ENCODE data around the gene THUMPD2.

THUMPD2 gene

DNA sequence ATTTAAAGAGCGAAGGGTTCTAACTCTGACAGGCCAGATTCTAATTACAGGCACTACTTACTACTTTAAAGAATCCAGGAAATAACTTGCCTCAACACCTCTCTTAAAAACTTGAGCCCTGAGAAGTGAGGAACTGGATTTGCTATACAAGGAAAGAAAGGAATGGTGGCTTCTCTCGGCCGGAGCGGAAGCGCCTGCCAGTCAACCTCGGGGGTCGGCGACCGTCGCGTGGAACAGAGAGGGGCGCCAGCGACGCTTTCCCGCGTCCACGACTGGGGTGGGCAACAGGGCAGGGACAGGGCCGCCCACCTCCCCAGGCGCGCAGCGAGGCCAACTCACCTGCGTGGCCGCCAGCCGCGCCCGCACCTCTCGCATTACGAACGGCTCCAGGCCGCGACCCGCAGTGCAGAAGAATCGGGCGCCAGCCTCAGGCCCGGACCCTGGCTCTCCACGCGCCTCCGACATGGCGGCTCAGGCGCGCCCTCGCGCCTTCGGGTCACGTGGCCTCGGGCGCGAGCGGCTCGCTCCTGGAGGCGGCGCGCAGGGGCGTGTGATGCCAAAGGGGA is at the start of gene THUMPD2:
Gene THUMPD2 (minus strand): TSS at position 484 of the 566 bp plus-strand sequence. CDS start 19 bp downstream, at position 465.
- no peak for DNase-seq (ENCODE audit: low read depth, low spot score)
- no peaks in the 10 kb centered on the region for H3K36me3 ChIP-seq (ENCODE audit: insufficient read depth, insufficient read length, low read length)
- no peak within 1 kb of the TSS for H3K9ac ChIP-seq (ENCODE audit: insufficient read length, low read depth)
- H3K4me1 ChIP-seq (ENCODE audit: insufficient read depth, insufficient read length): no peaks in the 10 kb centered on the region
- no peaks in the 10 kb centered on the region for H3K9me3 ChIP-seq (ENCODE audit: insufficient read depth, low read length)
- H3K27me3 ChIP-seq (ENCODE audit: insufficient read depth, insufficient read length): no peaks in the 10 kb centered on the region
- TF ChIP-seq ZNF274 (IDR thresholded peaks at IDR 0.05; ENCODE audit: low read depth, low read length): no peak
- no peak for TF ChIP-seq YY1 (IDR thresholded peaks at IDR 0.05; ENCODE audit: insufficient read depth, insufficient read length)
- no peak for TF ChIP-seq SUZ12 (IDR thresholded peaks at IDR 0.05; ENCODE audit: extremely low read depth, insufficient read depth, insufficient read length)
- no peak within 1 kb of the TSS for H3K4me3 ChIP-seq (ENCODE audit: insufficient read length, low read depth)

DNA sequence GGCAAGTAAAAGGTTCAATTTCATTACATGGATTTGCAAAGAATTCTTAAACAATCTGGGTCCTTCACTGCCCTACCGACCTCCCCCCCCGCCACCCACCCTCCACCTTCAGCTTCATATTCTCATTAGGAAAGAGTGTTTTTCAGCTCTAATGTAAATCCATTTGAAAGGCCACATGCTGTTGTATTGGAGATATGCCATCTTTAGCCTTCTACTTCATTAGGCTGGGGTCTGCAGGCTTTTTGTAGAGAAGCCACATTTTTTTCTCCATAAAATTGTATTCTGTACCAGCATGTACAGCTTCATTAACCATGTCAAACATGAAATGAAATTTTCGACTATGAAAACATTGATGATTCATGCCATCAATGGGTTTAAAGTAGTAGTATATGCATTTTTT is 42.8 kb upstream of the THUMPD2 start:
- H3K27me3 ChIP-seq (ENCODE audit: insufficient read depth, insufficient read length): no peaks in the 10 kb centered on the region
- H3K9me3 ChIP-seq (ENCODE audit: insufficient read depth, low read length): no peaks in the 10 kb centered on the region
- no peaks in the 10 kb centered on the region for H3K36me3 ChIP-seq (ENCODE audit: insufficient read depth, insufficient read length, low read length)
- TF ChIP-seq ZNF274 (IDR thresholded peaks at IDR 0.05; ENCODE audit: low read depth, low read length) (no peak), YY1 (IDR thresholded peaks at IDR 0.05; ENCODE audit: insufficient read depth, insufficient read length) (no peak), SUZ12 (IDR thresholded peaks at IDR 0.05; ENCODE audit: extremely low read depth, insufficient read depth, insufficient read length) (no peak)
- H3K9ac ChIP-seq (ENCODE audit: insufficient read length, low read depth): no peak overlapping the region
- H3K4me3 ChIP-seq (ENCODE audit: insufficient read length, low read depth): no peak overlapping the region
- DNase-seq (ENCODE audit: low read depth, low spot score): no peak
- no peaks in the 10 kb centered on the region for H3K4me1 ChIP-seq (ENCODE audit: insufficient read depth, insufficient read length)

DNA sequence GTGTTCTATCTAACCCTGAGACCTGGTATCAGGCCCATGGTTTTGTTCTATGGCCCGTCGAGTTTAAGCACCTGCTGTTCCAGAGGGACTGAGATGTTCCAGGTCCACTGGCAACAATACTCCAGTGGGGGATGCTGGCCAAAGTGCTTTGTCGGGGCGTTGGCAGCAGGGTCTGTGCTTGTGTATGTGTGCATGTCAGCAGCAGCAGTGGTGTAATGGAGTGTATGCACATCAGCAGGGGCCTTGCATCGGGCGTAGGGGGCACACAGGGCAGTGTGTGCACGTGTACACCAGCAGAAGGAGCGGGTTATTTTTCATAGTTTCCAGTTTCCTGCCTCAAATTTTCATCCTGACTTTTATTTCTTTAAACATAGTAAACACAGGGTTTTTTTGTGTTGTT is 37.8 kb upstream of the THUMPD2 start:
- no peaks in the 10 kb centered on the region; the same call in 1 of the 2 replicates for H3K9me3 ChIP-seq (ENCODE audit: insufficient read depth, low read length)
- no peak for TF ChIP-seq SUZ12 (IDR thresholded peaks at IDR 0.05; ENCODE audit: extremely low read depth, insufficient read depth, insufficient read length)
- no peak for TF ChIP-seq YY1 (IDR thresholded peaks at IDR 0.05; ENCODE audit: insufficient read depth, insufficient read length)
- no peak for TF ChIP-seq ZNF274 (IDR thresholded peaks at IDR 0.05; ENCODE audit: low read depth, low read length)
- H3K4me3 ChIP-seq (ENCODE audit: insufficient read length, low read depth): no peak overlapping the region
- no peaks in the 10 kb centered on the region for H3K36me3 ChIP-seq (ENCODE audit: insufficient read depth, insufficient read length, low read length)
- H3K4me1 ChIP-seq (ENCODE audit: insufficient read depth, insufficient read length): peaks cover 4% of the 10 kb centered on the region
- no peak overlapping the region for H3K9ac ChIP-seq (ENCODE audit: insufficient read length, low read depth)
- H3K27me3 ChIP-seq (ENCODE audit: insufficient read depth, insufficient read length): no peaks in the 10 kb centered on the region
- DNase-seq (ENCODE audit: low read depth, low spot score): no peak

DNA sequence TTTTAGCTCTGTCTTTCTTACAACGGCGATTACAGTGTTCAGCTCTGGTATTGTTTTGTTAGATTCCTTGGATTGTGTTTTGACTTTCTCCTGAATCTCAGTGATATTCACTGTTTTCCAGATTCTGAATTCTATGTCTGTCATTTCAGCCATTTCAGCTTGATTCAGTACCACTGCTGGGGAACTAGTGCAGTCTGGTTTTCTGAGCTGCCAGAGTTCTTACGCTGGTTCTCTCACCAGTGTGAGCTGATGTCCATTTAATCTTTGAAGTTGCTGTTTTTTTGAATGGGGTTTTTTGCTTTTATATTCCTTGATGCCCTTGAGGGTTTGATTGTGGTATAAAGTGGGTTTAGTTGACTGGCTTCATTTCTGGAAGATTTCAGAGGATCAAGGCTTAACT is 37.4 kb upstream of the THUMPD2 start:
- no peak overlapping the region for H3K9ac ChIP-seq (ENCODE audit: insufficient read length, low read depth)
- no peaks in the 10 kb centered on the region for H3K36me3 ChIP-seq (ENCODE audit: insufficient read depth, insufficient read length, low read length)
- no peaks in the 10 kb centered on the region for H3K27me3 ChIP-seq (ENCODE audit: insufficient read depth, insufficient read length)
- no peak for TF ChIP-seq YY1 (IDR thresholded peaks at IDR 0.05; ENCODE audit: insufficient read depth, insufficient read length)
- no peak for TF ChIP-seq ZNF274 (IDR thresholded peaks at IDR 0.05; ENCODE audit: low read depth, low read length)
- no peak for TF ChIP-seq SUZ12 (IDR thresholded peaks at IDR 0.05; ENCODE audit: extremely low read depth, insufficient read depth, insufficient read length)
- H3K4me1 ChIP-seq (ENCODE audit: insufficient read depth, insufficient read length): peaks cover 4% of the 10 kb centered on the region
- DNase-seq (ENCODE audit: low read depth, low spot score): no peak
- no peak overlapping the region for H3K4me3 ChIP-seq (ENCODE audit: insufficient read length, low read depth)
- no peaks in the 10 kb centered on the region; the same call in 1 of the 2 replicates for H3K9me3 ChIP-seq (ENCODE audit: insufficient read depth, low read length)

DNA sequence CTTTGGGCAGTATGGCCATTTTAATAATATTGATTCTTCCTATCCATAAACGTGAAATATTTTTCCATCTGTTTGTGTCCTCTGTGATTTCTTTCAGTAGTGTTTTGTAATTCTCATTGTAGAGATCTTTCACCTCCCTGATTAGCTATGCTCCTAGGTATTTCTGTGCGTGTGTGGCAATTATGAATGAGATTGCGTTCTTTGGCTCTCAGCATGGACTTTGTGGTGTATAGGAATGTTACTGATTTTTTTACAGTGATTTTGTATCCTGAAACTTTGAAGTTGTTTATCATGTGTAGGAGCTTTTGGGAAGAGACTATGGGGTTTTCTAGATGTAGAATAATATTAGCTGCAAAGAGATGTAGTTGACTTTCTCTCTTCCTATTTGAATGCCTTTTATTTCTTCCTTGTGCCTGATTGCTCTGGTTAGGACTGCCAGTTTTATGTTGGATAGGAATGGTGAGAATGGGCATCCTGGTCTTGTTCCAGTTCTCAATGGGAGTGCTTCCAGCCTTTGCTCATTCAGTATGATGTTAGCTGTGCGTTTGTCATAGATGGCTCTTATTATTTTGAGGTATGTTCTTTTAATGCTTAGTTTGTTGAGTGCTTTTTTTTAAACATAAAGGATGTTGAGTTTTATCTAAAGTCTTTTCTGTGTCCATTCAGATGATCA is 27.0 kb upstream of the THUMPD2 start:
- H3K9me3 ChIP-seq (ENCODE audit: insufficient read depth, low read length): peaks cover 7% of the 10 kb centered on the region; the same call in 1 of the 2 replicates
- TF ChIP-seq SUZ12 (IDR thresholded peaks at IDR 0.05; ENCODE audit: extremely low read depth, insufficient read depth, insufficient read length) (no peak), ZNF274 (IDR thresholded peaks at IDR 0.05; ENCODE audit: low read depth, low read length) (no peak), YY1 (IDR thresholded peaks at IDR 0.05; ENCODE audit: insufficient read depth, insufficient read length) (no peak)
- H3K4me1 ChIP-seq (ENCODE audit: insufficient read depth, insufficient read length): no peaks in the 10 kb centered on the region
- H3K36me3 ChIP-seq (ENCODE audit: insufficient read depth, insufficient read length, low read length): no peaks in the 10 kb centered on the region
- H3K27me3 ChIP-seq (ENCODE audit: insufficient read depth, insufficient read length): no peaks in the 10 kb centered on the region
- no peak overlapping the region for H3K4me3 ChIP-seq (ENCODE audit: insufficient read length, low read depth)
- no peak overlapping the region for H3K9ac ChIP-seq (ENCODE audit: insufficient read length, low read depth)
- no peak for DNase-seq (ENCODE audit: low read depth, low spot score)

- H3K4me1 ChIP-seq (ENCODE audit: insufficient read depth, insufficient read length): no peaks in the 10 kb centered on the region
- no peak for DNase-seq (ENCODE audit: low read depth, low spot score)
- peaks cover 7% of the 10 kb centered on the region; the same call in 1 of the 2 replicates for H3K9me3 ChIP-seq (ENCODE audit: insufficient read depth, low read length)
- no peaks in the 10 kb centered on the region for H3K36me3 ChIP-seq (ENCODE audit: insufficient read depth, insufficient read length, low read length)
- H3K9ac ChIP-seq (ENCODE audit: insufficient read length, low read depth): no peak overlapping the region
- TF ChIP-seq ZNF274 (IDR thresholded peaks at IDR 0.05; ENCODE audit: low read depth, low read length): no peak
- TF ChIP-seq SUZ12 (IDR thresholded peaks at IDR 0.05; ENCODE audit: extremely low read depth, insufficient read depth, insufficient read length): no peak
- no peak for TF ChIP-seq YY1 (IDR thresholded peaks at IDR 0.05; ENCODE audit: insufficient read depth, insufficient read length)
- no peaks in the 10 kb centered on the region for H3K27me3 ChIP-seq (ENCODE audit: insufficient read depth, insufficient read length)
- H3K4me3 ChIP-seq (ENCODE audit: insufficient read length, low read depth): no peak overlapping the region
Measured at GRCh38 chr2:39803839-39804238, 24.8 kb upstream of the THUMPD2 start.

DNA sequence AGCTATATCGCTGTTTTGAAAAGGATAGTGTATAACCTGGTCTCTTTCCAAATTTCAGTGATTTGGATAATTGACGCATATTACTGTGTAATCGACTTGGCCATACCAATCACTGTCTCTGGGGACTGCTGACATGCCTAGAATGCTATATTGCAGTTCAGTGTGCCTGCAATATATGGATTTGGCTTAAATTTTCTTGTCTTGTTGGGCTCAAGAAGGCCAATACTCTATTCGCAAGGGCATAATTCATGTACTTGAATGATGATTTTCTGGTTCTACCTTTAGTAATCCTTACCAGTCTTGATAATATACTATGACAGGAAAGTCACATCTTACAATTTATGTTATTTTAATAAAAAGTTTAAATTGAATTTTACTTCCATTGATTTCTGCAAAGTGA is 21.7 kb upstream of the THUMPD2 start:
- Histone ChIP-seq H3K36me3 (ENCODE audit: insufficient read depth, insufficient read length, low read length) (no peaks in the 10 kb centered on the region), H3K4me3 (ENCODE audit: insufficient read length, low read depth) (no peak overlapping the region), H3K4me1 (ENCODE audit: insufficient read depth, insufficient read length) (no peaks in the 10 kb centered on the region), H3K27me3 (ENCODE audit: insufficient read depth, insufficient read length) (no peaks in the 10 kb centered on the region), H3K9ac (ENCODE audit: insufficient read length, low read depth) (no peak overlapping the region), H3K9me3 (ENCODE audit: insufficient read depth, low read length) (peaks cover 7% of the 10 kb centered on the region; the same call in 1 of the 2 replicates)
- TF ChIP-seq ZNF274 (IDR thresholded peaks at IDR 0.05; ENCODE audit: low read depth, low read length) (no peak), YY1 (IDR thresholded peaks at IDR 0.05; ENCODE audit: insufficient read depth, insufficient read length) (no peak), SUZ12 (IDR thresholded peaks at IDR 0.05; ENCODE audit: extremely low read depth, insufficient read depth, insufficient read length) (no peak)
- DNase-seq (ENCODE audit: low read depth, low spot score): no peak
